ENCODE data around the gene FBXO9.

FBXO9 gene

DNA sequence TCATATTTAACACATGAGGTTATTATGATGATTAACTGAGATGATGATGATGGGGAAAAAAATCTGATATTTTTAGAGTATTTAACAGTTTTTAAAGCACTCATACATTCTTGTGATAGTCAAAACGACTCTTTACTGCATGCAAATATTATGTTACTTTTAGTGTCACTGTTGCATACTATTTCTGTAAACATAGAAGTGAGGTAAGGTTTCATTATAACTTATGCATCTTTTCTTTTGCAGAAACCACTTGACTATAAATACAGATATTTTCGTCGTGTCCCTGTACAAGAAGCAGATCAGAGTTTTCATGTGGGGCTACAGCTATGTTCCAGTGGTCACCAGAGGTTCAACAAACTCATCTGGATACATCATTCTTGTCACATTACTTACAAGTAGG is 30.1 kb downstream of the FBXO9 start:
- no peak for DNase-seq (ENCODE audit: low spot score)

DNA sequence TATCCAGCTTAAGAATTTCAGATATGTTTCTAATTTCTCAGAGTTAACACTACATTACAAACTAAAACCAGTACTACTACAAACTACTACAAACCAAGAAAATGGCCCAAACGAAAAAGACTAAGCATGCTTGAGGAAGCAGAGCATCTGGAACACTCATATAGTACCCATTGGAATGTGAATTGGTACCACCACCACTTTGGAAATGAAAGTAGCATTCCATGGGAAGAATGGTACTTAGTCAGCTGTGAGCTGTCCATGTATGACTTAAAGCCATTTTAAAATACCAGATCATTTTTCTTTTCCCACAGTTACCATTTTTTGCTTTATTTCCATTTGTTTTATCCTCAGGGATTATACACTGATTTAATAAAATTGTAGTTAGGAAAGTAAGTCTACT is 30.5 kb downstream of the FBXO9 start:
- DNase-seq (ENCODE audit: low spot score), result no peak

DNA sequence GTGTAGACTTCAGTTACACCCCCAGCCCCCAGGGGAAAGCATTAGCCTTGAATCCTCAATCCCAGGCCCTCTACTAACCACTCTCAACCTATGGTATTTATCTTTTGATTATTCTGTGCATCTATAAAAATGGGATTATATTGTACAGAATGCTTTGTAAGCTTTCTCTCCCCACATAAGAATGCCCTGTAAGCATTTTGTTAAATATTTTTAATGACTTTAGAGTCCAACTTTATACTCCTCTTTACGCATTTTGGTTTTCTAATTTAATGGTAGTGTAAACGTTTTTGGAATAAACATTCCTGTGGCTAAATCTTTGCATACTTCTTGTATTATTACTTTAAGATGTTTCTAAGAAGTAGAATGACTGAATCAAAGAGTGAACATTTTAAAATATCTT is 35.4 kb downstream of the FBXO9 start:
- DNase-seq (ENCODE audit: low spot score), result no peak

DNA sequence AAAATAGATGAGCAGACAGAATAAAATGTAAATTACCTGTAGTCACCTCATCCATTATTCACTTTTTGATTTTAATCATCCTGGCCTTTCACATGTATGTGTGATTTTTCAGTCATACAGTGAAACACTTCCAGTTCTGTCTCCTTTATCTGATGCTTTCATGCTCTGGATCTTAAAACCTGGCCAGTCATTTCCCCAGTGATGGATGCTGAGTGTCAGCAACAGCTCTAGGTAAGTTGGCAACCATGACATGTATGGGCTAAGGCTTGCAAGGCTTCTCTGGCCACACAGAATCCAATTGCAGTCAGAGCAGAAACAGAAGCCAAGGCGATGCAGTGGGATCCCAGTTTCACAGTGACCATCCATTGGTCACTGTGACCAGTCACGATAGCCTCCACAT is 35.8 kb downstream of the FBXO9 start:
- DNase-seq (ENCODE audit: low spot score), result no peak

DNA sequence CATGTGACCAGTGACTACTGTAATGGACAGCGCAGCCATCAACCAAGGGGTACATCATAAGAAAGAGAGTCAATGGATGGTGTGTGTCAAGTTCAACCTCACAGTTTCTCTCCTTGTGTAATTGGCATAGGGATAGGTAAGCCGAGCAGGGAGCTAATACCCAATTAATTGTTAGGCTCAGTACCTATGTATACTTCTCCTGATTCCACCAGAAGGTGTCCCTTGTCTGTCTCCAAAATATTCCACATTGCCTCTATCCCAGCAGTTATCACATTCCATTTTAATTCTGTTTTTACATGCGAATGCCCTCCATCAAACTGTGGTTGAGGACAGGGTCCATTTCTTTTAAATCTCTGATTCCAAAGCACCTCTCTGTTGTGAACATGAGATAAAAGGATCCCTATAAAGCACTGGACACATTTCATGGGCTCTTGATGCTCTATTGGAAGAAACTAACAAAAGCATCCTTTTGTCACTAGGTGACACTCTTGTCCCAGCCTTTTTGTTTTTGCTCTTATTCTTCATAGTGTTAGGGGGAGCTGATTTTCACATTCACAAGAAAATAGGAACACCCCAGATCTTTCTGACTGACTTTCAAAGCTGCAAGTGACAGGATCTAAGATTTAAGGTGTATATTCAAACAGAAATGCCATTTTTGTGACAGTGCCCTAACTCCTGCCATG is 38.9 kb downstream of the FBXO9 start:
- no peak for DNase-seq (ENCODE audit: low spot score)

DNA sequence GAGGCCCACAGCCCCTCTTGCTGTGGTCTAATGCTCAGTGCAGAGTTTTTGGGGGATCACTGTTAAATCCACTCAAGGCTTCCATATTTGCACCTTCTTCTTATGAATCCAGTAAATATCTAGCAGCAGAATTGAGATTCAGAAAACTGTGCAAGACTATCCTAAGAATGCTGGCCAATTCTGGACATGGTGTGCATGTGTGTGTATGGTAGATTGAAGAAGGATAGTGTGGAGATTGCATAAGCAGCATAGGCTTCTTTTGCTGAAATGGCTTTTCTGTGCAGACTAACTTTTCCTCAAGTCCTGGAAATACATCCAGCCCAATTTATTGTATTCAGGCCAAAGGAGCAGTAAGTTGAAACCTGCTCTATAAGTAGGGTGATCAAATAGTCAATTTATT is 39.7 kb downstream of the FBXO9 start:
- DNase-seq (ENCODE audit: low spot score), result no peak

DNA sequence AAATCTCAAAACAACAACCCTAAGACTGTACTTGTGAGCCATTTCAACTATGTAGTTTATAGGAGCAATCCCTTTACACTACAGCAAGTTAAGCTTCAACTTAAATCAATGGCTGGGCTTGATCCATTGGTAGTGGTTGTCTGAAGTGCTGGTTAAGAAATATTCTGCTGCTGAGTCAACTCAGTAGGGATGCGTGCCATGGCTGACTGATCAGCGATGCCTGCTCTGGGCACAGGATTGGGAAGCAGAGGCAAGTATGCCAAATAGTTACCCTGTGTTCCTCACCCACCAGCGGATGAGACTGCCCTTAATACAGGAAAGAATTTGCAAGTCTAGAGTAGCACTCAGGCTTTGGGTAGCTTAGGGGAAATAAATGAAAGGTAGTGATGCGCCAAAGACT is 41.9 kb downstream of the FBXO9 start:
- no peak for DNase-seq (ENCODE audit: low spot score)

DNA sequence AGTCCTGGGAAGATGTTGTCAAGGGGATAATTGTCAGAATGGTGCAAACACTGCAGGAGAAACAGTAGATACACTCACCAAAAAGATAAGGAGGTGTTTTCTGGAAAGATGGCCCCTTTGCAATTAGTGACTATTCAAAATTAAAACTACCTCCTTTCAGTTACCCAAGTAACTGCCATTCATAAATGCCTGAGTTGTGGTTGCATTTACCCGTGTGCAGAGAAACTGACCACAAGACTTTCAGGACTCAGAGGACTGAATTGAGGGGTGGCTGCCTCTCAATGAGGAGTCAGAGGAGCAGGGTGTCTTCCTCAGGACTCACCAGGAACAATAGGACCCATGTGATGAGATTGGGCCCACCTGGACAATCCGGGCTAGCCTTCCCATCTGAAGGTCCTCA is 44.4 kb downstream of the FBXO9 start:
- DNase-seq (ENCODE audit: low spot score), result no peak

DNA sequence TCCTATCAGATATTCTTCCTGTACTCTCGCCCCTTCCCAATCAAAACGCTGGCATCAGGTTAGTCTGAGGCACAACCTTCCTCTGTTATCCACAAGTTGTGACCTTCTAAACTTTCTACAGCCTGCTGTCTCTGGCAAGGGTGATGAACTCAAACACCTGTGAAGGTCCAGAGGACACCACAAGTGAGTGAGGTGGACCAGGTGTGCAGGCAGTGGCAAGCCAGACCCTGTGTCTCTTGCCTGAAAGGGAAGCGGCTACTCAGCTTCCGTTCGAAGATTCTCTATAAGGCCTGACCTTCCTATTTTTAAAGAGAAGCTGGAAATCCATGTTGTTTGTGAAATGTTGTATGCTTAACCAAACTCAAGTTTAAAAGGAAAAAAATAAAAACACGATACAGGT is 46.7 kb downstream of the FBXO9 start:
- no peak for DNase-seq (ENCODE audit: low spot score)

DNA sequence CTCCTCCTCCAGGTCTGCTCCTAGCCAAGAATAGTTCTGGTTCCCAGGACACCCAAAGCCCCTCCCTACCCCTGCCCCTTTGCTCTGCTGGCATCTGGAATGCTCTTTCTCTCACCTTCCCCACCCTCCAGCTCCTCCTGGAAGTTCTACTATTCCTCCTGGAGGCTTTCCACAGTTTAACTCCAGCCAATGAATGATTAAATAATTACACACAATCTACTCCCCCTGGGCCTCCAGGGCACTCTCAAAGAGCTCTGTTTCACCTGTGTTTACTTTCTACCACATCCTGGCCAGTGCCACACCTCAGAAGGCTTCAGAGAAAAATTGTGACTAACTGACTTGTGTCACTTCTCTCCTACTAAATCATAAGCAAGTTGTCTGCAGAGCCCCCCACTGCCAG is 47.2 kb downstream of the FBXO9 start:
- DNase-seq (ENCODE audit: low spot score), result no peak

DNA sequence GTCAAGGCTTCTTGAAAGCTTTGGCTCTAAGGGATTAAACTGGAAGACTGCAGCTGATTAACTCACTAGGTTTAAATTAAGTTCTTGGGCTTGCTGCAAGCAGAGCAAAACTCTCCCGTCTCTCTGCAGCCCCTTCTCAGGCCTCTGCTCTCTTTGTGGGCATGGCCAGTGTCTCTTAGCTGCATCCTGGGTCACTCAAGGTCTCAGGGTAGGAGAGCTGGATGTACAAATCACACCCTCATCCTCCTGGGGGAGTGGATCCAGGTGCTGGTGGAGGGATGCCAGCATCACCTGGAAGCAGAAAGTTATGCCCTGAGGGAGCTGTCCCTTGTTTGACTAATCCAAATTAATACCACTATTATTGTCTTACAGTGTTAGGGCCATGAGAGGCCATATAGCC is 47.7 kb downstream of the FBXO9 start:
- DNase-seq (ENCODE audit: low spot score), result no peak

DNA sequence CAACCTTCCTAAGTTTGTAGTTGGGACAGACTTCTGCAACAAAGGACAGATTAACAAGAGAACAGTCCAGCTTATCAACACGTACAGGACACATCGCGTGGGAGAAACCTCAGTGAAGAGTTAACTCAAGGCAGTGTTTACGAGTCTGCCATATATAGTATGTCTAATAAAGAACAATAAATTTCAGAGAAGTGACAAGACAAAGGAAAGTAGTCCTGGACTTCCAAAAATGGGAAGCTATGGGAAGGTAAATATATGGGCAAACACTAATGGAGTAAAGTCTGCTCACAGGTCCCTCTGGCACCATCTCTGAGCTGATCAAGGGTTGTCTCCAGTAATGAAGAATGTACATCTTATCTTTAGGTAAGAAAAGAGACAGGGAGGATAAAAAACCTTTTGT is 48.5 kb downstream of the FBXO9 start:
- DNase-seq (ENCODE audit: low spot score), result no peak

DNA sequence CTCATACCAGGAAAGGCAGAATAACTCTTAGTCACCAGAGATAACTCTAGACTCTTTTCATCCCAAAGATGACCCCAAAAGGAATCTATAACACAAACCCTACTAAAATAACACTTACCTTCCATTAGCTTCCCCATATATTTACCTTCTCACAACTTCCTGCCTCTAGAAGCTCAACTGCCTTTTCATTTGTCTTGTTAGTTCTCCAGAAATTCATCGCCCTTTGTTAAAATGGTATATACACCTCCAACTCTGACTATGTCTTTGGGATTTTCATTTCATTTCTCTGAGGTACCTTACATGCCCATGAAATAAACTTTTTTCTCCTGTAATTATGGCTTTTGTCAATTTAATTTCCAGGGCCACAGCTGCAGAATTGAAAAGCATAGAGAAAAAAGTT is 49.9 kb downstream of the FBXO9 start:
- no peak for DNase-seq (ENCODE audit: low spot score)

DNA sequence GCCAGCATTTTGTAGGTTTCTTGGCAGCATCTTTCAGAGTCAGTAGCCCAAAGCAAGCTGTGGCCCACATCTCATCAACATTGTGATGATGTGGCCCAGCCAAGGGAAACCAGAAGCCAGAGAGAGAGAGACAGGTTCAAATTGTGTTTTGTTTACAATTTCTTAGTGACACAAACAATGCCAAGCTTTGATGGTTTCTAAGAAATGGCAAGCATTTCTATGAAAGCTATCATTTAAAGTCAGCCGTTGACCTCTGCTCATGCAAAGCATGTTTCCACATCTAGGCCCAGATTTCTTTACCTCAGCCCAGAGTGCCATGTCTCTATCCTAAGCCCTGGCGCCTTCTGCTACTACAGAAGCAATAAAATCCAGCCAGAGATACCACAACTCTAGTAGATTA is 50.5 kb downstream of the FBXO9 start:
- no peak for DNase-seq (ENCODE audit: low spot score)

DNA sequence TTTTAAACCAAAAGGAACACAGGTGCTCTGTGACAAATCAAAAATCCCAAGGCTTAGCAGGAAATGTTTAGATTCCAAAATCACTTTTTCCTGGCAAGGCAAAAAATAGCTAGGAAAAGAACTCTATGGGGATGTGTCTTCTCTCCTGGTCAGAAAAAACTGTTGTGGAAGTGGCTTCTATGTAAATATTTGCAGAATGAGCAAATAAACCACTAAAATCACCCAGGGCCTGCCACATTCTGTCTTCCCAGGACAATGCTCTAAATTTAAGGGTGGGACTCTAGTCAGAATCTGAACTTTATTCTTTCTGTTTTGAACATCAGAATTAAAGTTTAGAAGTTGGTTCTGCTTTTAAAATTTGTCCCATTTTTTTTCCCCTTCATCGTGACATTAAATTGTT is 54.1 kb downstream of the FBXO9 start:
- no peak for DNase-seq (ENCODE audit: low spot score)

DNA sequence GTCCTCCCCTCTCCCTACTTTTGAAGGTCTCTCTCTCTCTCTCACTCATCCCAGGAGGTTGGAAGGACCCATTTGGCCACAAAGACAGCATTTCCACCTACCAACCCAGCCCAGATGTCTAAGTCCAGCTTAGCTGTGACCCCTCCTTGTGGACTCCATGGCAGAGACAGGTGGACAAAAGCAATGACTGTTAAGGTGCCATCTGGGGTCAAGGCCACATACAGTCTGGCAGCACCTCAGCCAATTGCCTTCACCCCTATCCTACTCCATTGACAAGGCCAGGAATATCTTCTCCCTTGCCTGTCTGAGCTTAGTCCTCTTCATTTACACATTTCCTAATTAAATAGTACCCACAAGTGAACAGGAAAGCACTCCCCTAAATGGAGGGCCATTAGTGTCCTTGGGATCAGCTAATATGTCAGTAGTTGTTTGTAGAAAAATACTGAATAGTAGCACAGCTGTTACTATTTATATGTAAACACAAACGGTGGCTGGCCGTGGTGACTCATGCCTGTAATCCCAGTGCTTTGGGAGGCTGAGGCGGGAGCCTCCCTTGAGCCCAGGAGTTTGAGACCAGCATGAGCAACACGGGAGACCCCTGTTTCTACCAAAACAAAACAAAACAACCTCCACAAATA is 54.7 kb downstream of the FBXO9 start:
- DNase-seq (ENCODE audit: low spot score), result no peak

DNA sequence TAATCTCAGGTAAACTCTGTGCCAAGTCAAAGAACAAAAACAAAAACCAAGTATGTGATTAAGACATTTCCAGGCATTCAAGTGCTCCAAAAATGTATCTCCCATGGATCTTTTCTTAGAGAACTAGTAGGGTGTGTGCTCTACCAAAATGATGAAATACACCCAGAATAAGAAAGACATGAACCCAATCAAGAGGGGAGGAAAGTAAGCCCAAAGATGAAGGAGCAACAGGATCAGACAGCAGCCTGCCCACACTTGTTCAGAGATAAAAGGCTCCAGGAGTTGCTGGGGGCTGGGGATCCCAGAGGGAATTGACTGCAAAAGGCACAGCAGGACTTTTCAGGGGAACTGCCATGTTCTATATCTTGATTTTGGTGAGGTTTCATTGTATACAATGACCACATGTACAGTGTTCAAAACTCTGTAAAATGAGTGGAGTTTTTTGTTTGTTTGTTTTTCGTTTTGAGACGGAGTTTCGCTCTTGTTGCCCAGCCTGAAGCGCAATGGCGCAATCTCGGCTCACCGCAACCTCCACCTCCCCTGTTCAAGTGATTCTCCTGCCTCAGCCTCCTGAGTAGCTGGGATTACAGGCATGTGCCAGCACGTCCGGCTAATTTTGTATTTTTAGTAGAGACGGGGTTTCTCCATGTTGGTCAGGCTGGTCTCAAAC is 59.1 kb downstream of the FBXO9 start:
- DNase-seq (ENCODE audit: low spot score), result no peak

DNA sequence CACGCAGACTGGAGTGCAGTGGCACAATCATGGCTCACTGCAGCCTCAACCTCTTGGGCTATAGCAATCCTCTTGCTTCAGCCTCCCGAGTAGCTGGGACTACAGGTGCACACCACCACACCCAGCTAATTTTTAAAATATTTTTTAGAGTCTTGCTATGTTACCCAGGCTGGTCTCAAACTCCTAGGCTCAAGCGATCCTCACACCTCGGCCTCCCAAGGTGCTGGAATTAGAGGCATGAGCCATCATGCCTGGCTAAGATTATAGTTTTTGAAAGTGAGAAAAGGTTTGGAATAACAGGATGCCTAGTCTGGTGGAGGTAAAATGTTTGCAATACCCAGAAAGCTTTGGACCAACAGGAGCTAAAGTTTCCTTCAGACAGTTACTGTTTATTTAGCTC is 60.1 kb downstream of the FBXO9 start:
- DNase-seq (ENCODE audit: low spot score), result no peak

DNA sequence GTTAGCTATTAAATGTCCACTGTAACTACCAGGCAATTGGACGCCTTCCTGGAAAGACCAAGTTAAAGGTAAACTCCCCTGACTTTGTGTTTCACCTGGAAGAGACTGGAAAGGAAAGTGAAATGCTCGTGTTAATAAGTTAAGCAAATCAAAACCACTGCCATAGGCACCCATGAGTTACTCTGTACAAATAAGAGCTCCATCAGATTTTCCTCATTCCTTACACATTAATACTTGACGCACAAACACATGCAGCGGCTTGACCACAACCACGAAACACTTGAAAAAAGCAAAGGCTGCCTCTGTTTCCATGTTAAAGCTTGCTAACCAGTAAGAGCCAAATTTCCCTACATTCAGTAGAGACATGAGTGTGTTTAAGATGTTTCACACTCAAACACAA is 63.6 kb downstream of the FBXO9 start:
- DNase-seq (ENCODE audit: low spot score), result no peak

DNA sequence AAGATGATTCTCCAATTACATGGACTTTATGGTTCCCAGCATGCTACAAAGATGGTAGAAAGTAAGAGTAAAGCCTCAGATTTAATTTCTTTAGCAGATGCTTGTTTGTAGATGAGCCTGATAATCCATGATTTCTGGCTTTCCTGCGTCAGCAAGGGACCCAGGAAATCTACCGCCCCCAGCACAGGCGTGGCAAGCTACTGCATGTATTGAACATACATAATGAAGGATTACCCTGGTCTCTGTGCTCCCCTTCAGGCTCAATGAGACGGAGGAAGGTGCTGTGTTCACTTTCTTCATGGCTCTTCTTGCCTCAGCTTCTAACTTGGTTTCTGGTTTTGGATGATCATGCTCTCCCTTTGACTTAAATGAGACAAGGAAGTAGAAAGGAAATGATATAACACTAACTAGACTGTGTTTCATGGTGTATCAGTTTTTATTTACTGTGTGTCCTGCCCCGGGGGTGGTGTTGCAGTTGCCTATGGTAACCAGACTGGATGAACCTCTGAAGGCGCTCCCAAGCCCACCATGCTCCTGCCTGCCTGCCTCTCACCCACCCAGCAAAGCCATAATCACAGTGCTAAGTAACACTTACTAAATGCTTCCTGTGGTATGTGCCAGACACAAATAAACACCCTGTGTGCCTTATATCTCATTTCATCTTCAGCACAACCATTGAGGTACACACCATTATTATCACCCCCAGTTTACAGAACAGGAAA is 65.5 kb downstream of the FBXO9 start:
- no peak for DNase-seq (ENCODE audit: low spot score)

DNA sequence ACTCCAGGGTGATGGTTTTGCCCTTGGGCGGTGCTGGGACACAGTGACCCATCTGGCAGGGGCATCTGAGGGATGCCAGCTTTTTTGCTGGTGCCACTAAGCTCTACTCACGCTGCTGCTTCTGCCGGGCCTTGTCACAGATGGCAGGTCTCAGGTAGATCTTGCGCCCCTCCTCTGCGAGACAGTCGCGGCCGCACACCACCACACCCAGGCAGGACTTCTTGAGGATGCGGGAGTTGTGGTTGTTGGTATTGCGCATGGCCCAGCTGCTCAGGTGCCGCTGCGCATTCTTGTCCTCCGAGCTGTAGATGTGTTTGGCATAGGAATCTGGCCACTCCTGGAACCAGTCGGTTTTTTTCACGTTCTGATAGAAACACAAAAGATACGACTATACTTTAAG is 68.8 kb downstream of the FBXO9 start:
- no peak for DNase-seq (ENCODE audit: low spot score)

DNA sequence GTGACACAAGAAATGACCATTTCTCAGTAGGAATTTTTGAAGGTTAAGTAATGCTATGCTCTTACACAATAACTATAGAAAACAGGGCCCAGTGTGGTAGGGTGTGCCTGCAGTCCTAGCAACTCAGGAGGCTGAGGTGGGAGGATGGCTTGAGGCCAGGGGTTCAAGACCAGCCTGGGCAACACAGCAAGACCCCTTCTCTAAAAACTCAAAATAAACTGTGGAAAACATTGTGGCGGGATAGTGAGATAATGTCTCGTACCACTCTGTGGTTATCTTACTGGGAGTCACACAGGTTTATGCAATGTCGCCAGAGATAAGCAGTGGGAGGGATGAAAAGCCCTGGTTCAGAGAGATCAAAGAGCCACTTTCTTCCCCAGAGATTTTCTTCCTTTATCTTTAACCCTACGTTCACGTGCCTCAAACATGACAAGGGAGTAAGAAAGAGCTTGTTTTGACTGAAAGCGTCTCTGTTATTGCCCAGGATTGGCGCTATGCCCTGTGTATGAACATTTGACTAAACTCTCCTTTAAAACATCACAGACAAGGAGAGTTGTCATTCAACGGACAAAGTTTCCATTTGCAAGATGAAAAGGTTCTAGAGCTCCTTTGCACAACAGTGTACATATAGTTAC is 69.5 kb downstream of the FBXO9 start:
- DNase-seq (ENCODE audit: low spot score), result no peak

Measured in ecto neural progenitor cell (in vitro differentiated cells).